DOHH2 (cell line): Measurements from ENCODE around the gene TNS2.
A peak's percentile ranks its signal among the peaks of the same experiment; 100 is the strongest.

Source experiments
- CTCF ChIP-seq: fragments of 200-600 bp; sonication (generic); IDR thresholded peaks from one replicate; pipeline ENCODE4 v1.5.1; 2014; ENCODE audit warnings: antibody characterized with exemption, mild to moderate bottlenecking, low read depth, low read length; ENCODE audit not compliant: poor library complexity, severe bottlenecking
- EZH2phosphoT487 ChIP-seq: fragments of 200-600 bp; sonication (generic); IDR thresholded peaks from 2 replicates; pipeline ENCODE4 v1.6.1; 2017; ENCODE audit warnings: borderline replicate concordance, mild to moderate bottlenecking, antibody characterized with exemption, low read length, moderate library complexity, mixed read lengths

DNA sequence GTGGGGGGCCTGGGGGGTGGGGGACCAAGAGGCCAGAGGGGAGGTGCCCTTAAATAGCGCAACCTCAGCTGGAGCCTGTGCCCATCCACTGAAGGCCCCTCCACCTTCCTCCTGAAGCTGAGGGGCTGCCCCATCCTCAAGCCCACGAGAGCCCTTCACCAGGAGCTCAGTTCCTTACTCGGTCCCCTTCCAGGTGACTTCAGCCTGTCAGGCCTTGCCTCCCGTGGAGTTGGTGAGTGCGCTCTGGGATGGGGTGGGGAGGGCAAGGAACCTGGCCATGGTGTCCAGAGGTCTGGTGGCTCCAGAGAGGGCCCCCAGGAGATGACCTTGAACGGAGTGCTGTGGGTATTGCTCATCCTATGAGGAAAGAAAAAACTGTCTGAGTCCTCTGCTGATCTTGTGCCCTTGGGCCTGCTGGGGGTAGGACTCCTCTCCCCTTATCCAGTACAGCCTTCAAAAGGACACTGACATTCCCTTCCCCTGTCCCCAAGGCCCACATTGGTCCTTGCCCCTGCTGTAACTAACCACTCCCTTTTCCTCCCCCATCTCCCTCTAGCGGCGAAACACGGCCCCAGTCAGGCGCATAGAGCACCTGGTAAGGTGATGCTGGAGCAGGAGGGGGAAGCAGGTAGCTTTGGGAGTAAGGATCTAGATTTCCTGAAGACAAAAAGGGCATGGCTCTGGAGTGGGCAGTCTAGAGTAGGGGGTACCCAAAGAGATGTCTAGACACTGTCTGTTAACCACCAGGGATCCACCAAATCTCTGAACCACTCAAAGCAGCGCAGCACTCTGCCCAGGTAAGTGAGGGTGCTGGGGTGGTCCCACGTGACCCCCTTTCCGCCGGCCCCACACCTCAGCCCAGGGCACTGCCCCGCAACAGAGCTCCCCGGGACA, 3.6 kb downstream of the TNS2 start:
- TF ChIP-seq CTCF = peak; percentile 87
- no peak for TF ChIP-seq EZH2phosphoT487
